WTC11 (cell line): ENCODE data around the gene CADM1. TPM values are rescaled to one million over a fixed set of nuclear protein-coding genes. Genes with fewer than 3 reads are reported as not detected.

Experiments used
- ATAC-seq: fragments of 200-7000 bp; cut with Tn5 transposase; 2 replicates; pipeline ENCODE4 v1.10.0; 2021; ENCODE audit warnings: mild to moderate bottlenecking, moderate library complexity
- CTCF ChIA-PET: fragments of 300-600 bp; sonication (Branson Sonifier 250); formaldehyde crosslinking; loops from one replicate; lab custom pipeline; 2021; ENCODE audit warnings: antibody characterized with exemption; lab: Charles Lee
- POLR2A ChIA-PET: fragments of 350-600 bp; sonication (Branson Sonifier 250); formaldehyde crosslinking; loops from one replicate; lab custom pipeline; 2021; ENCODE audit warnings: antibody characterized with exemption; lab: Charles Lee
- DNase-seq: peaks from one replicate; pipeline ENCODE4 v3.0.0; 2021; ENCODE audit warnings: low spot score
- H3K27ac Mint-ChIP-seq: 2 replicates; pipeline ENCODE4 v1.8.0; 2021; ENCODE audit warnings: mixed read lengths
- H3K27me3 Mint-ChIP-seq: 2 replicates; pipeline ENCODE4 v1.8.0; 2021; ENCODE audit warnings: low read depth, mild to moderate bottlenecking, moderate library complexity, mixed read lengths
- H3K36me3 Mint-ChIP-seq: 2 replicates; pipeline ENCODE4 v1.8.0; 2021; ENCODE audit warnings: mixed read lengths
- H3K4me1 Mint-ChIP-seq: 2 replicates; pipeline ENCODE4 v1.8.0; 2022; ENCODE audit warnings: mixed read lengths
- H3K4me3 Mint-ChIP-seq: 2 replicates; pipeline ENCODE4 v1.8.0; 2021; ENCODE audit warnings: mild to moderate bottlenecking, moderate library complexity, mixed read lengths
- H3K9me3 Mint-ChIP-seq: 2 replicates; pipeline ENCODE4 v1.8.0; 2021; ENCODE audit warnings: mixed read lengths
- ATF1 ChIP-seq: sonication (generic); formaldehyde crosslinking; IDR thresholded peaks from 2 replicates; pipeline ENCODE4 v1.8.1; 2023; ENCODE audit warnings: mild to moderate bottlenecking, moderate library complexity, missing genetic modification reagents
- ATF6 ChIP-seq: sonication (generic); formaldehyde crosslinking; IDR thresholded peaks from 2 replicates; pipeline ENCODE4 v1.8.1; 2023; ENCODE audit warnings: mild to moderate bottlenecking, missing genetic modification reagents
- CBFB ChIP-seq: sonication (generic); formaldehyde crosslinking; IDR thresholded peaks from 2 replicates; pipeline ENCODE4 v1.8.1; 2022; ENCODE audit warnings: mild to moderate bottlenecking, low read depth, missing genetic modification reagents
- CREM ChIP-seq: sonication (generic); formaldehyde crosslinking; IDR thresholded peaks from 2 replicates; pipeline ENCODE4 v1.8.1; 2022; ENCODE audit warnings: mild to moderate bottlenecking, missing genetic modification reagents, moderate library complexity
- E2F5 ChIP-seq: sonication (generic); formaldehyde crosslinking; IDR thresholded peaks from 2 replicates; pipeline ENCODE4 v1.8.1; 2022; ENCODE audit warnings: mild to moderate bottlenecking, moderate library complexity, missing genetic modification reagents
- GABPB1 ChIP-seq: sonication (generic); formaldehyde crosslinking; IDR thresholded peaks from 2 replicates; pipeline ENCODE4 v1.8.1; 2023; ENCODE audit warnings: mild to moderate bottlenecking, missing genetic modification reagents
- HMGA2 ChIP-seq: fragments of 250-450 bp; sonication (Bioruptor Pico); IDR thresholded peaks from 2 replicates; pipeline ENCODE4 v1.4.0; 2021; ENCODE audit warnings: mild to moderate bottlenecking, moderate library complexity
- HMGXB4 ChIP-seq: sonication (generic); formaldehyde crosslinking; IDR thresholded peaks from 2 replicates; pipeline ENCODE4 v1.8.1; 2023; ENCODE audit warnings: mild to moderate bottlenecking, moderate library complexity, missing genetic modification reagents
- JUN ChIP-seq: sonication (generic); formaldehyde crosslinking; IDR thresholded peaks from 2 replicates; pipeline ENCODE4 v1.8.0; 2023; ENCODE audit warnings: mild to moderate bottlenecking, missing genetic modification reagents
- NFYB ChIP-seq: sonication (generic); formaldehyde crosslinking; conservative IDR thresholded peaks from 2 replicates; pipeline ENCODE4 v1.8.0; 2022; ENCODE audit warnings: low read depth, missing genetic modification reagents
- SMAD4 ChIP-seq: sonication (generic); formaldehyde crosslinking; IDR thresholded peaks from 2 replicates; pipeline ENCODE4 v1.8.0; 2022; ENCODE audit warnings: mild to moderate bottlenecking, missing genetic modification reagents
- SOX15 ChIP-seq: fragments of 250-450 bp; sonication (Bioruptor Pico); IDR thresholded peaks from 2 replicates; pipeline ENCODE4 v1.9.0; 2021; ENCODE audit warnings: mild to moderate bottlenecking
- TCF7 ChIP-seq: sonication (generic); formaldehyde crosslinking; IDR thresholded peaks from 2 replicates; pipeline ENCODE4 v1.8.0; 2022; ENCODE audit warnings: mild to moderate bottlenecking, low read depth, missing genetic modification reagents, moderate library complexity
- TEAD1 ChIP-seq: sonication (generic); formaldehyde crosslinking; IDR thresholded peaks from 2 replicates; pipeline ENCODE4 v1.8.0; 2022; ENCODE audit warnings: mild to moderate bottlenecking, missing genetic modification reagents
- ZBTB43 ChIP-seq: sonication (generic); formaldehyde crosslinking; IDR thresholded peaks from 2 replicates; pipeline ENCODE4 v1.8.1; 2023; ENCODE audit warnings: mild to moderate bottlenecking, missing genetic modification reagents
- ZMAT4 ChIP-seq: fragments of 250-450 bp; sonication (Bioruptor Pico); IDR thresholded peaks from 2 replicates; pipeline ENCODE4 v1.9.0; 2021; ENCODE audit warnings: mild to moderate bottlenecking
- ZNF263 ChIP-seq: sonication (generic); formaldehyde crosslinking; IDR thresholded peaks from 2 replicates; pipeline ENCODE4 v1.8.1; 2022; ENCODE audit warnings: low read depth, mild to moderate bottlenecking, moderate library complexity, missing genetic modification reagents
- ZNF281 ChIP-seq: sonication (generic); formaldehyde crosslinking; IDR thresholded peaks from 2 replicates; pipeline ENCODE4 v1.8.0; 2023; ENCODE audit warnings: mild to moderate bottlenecking, missing genetic modification reagents
- ZNF532 ChIP-seq: fragments of 250-450 bp; sonication (Bioruptor Pico); IDR thresholded peaks from 2 replicates; pipeline ENCODE4 v1.9.0; 2021; ENCODE audit warnings: mild to moderate bottlenecking, borderline replicate concordance
- ZNF671 ChIP-seq: fragments of 250-450 bp; sonication (Bioruptor Pico); IDR thresholded peaks from 2 replicates; pipeline ENCODE4 v1.8.0; 2021; ENCODE audit warnings: mild to moderate bottlenecking
- total RNA-seq: library from RNA; stranded (reverse); gene quantifications from 3 replicates; pipeline ENCODE4 v1.2.3, GENCODE V29; 2021

Gene CADM1
- total RNA-seq, 1 experiment from 2014 or later, result 26.8 TPM

- POLR2A ChIA-PET, result no interaction called here
- TF ChIP-seq E2F5 (CRISPR knock-in tag) (no peak), HMGA2 (no peak), ATF1 (no peak), ZBTB43 (no peak), GABPB1 (no peak), ZNF263 (CRISPR knock-in tag) (no peak), TEAD1 (CRISPR knock-in tag) (no peak), ZNF671 (CRISPR knock-in tag) (no peak), CREM (CRISPR knock-in tag) (no peak), SMAD4 (no peak), SOX15 (CRISPR knock-in tag) (no peak), NFYB (CRISPR knock-in tag) (no peak), ZMAT4 (CRISPR knock-in tag) (no peak), TCF7 (CRISPR knock-in tag) (no peak), JUN (CRISPR knock-in tag) (no peak), ATF6 (CRISPR knock-in tag) (no peak), ZNF281 (no peak), HMGXB4 (CRISPR knock-in tag) (no peak), ZNF532 (no peak), CBFB (no peak)
- no peak overlapping the region for H3K4me3 Mint-ChIP-seq
- H3K27me3 Mint-ChIP-seq, result no peaks in the 10 kb centered on the region
- DNase-seq, result no peak
- H3K4me1 Mint-ChIP-seq, result peaks cover 72% of the 10 kb centered on the region
- H3K36me3 Mint-ChIP-seq, result no peaks in the 10 kb centered on the region
- no peak for ATAC-seq
- H3K9me3 Mint-ChIP-seq, result no peaks in the 10 kb centered on the region
- H3K27ac Mint-ChIP-seq, result no peak overlapping the region
- CTCF ChIA-PET, result interaction anchor here (1.5 kb wide), 1 partner anchor 45 kb away, joined by 3 read pairs; the partner anchor contains the start of gene CADM1
These were observed 44.7 kb downstream of the CADM1 start for GRCh38 chr11:115459563-115459962.
